GM18873 (cell line): ENCODE data around the gene NUDT3.

Experiments
- ATAC-seq: cut with Tn5 transposase; IDR thresholded peaks from one replicate; pipeline ENCODE4 v1.9.1; 2021; ENCODE audit warnings: mild to moderate bottlenecking, moderate library complexity, moderate number of reproducible peaks; ENCODE audit not compliant: unreplicated experiment, low FRiP score

The NUDT3 gene

GRCh38 chr6:34231566-34232336, 160.7 kb downstream of the NUDT3 start:
- ATAC-seq = no peak

GRCh38 chr6:34230653-34231371, 161.7 kb downstream of the NUDT3 start:
- no peak for ATAC-seq

- no peak for ATAC-seq
These were observed 162.6 kb downstream of the NUDT3 start for GRCh38 chr6:34229877-34230276.
